HepG2 (cell line): ENCODE results near the gene CIB2. TPM values are rescaled to one million over a fixed set of nuclear protein-coding genes. Genes with fewer than 3 reads are reported as not detected.

Experiments used
- ATAC-seq: fragments of 200-7000 bp; cut with Tn5 transposase; 3 replicates; pipeline ENCODE4 v1.9.1; 2020; ENCODE audit warnings: mild to moderate bottlenecking, moderate library complexity
- BruUV-seq: library from RNA; stranded (reverse); fragments of 400-500 nt; replicated peaks from 2 replicates; lab custom pipeline; 2021; lab: Mats Ljungman, UMichigan
- CTCF ChIA-PET: fragments of 300-600 bp; formaldehyde crosslinking; extraction: SDS; loops from one replicate; lab custom pipeline; 2021; ENCODE audit warnings: low total read pairs, inconsistent platforms, low intra/inter-chr PET ratio; lab: Yijun Ruan, JAX
- POLR2A ChIA-PET: fragments of 350-600 bp; sonication (Branson Sonifier 250); formaldehyde crosslinking; loops from one replicate; lab custom pipeline; 2020; ENCODE audit warnings: antibody characterized with exemption, inconsistent platforms; lab: Yijun Ruan, JAX
- DNase-seq: peaks from one replicate; pipeline ENCODE4 v3.0.0-alpha.2; 2015; ENCODE audit warnings: low spot score
- FAIRE-seq: peaks from 3 replicates; lab custom pipeline; 2011; peaks lifted over from hg19 to GRCh38; lab: Jason Lieb, UNC
- H2AFZ ChIP-seq: one replicate; pipeline ENCODE4 v1.6.1; 2011; ENCODE audit warnings: low read length, inconsistent platforms
- H3K27ac ChIP-seq: fragments of 300-600 bp; 3 replicates; pipeline ENCODE4 v1.8.0; 2011; ENCODE audit warnings: mixed run types, mild to moderate bottlenecking, mixed read lengths, low read length, inconsistent platforms; ENCODE audit not compliant: insufficient read depth; ENCODE audit errors: extremely low read length
- H3K27me3 ChIP-seq, 2 experiments: fragments of 200-600 bp in 1 of 2; 2 replicates in 1 of 2; 3 replicates in 1 of 2; pipeline versions ENCODE4 v1.6.0 to v1.8.0; 2011; ENCODE audit warnings: low read length in 2 of 2, mild to moderate bottlenecking in 2 of 2, moderate library complexity in 2 of 2, inconsistent platforms in 1 of 2; ENCODE audit not compliant: insufficient read depth in 2 of 2, control insufficient read depth in 1 of 2
- H3K36me3 ChIP-seq, 2 experiments: fragments of 200-600 bp in 1 of 2; replicated peaks in 1 of 2; 2 replicates in 1 of 2; 3 replicates in 1 of 2; pipeline versions ENCODE4 v1.5.1 to v1.8.0; 2011; ENCODE audit warnings: low read length in 2 of 2, inconsistent platforms in 1 of 2; ENCODE audit not compliant: insufficient read depth in 2 of 2, control insufficient read depth in 1 of 2
- H3K4me1 ChIP-seq: 2 replicates; pipeline ENCODE4 v1.5.1; 2012; ENCODE audit warnings: low read length, inconsistent platforms; ENCODE audit not compliant: insufficient read depth
- H3K4me2 ChIP-seq: 2 replicates; pipeline ENCODE4 v1.6.0; 2011; ENCODE audit warnings: low read depth, low read length, inconsistent platforms
- H3K4me3 ChIP-seq, 3 experiments: fragments of 200-600 bp in 1 of 3; sonication (generic), shearing (Covaris generic) in 1 of 3; replicated peaks in 1 of 3; 2 replicates each; pipeline ENCODE4 v1.5.1; 2011 to 2016; ENCODE audit warnings: low read length in 3 of 3, inconsistent platforms in 2 of 3, low read depth in 2 of 3, mild to moderate bottlenecking in 2 of 3, control low read depth in 1 of 3, mixed read lengths in 1 of 3; ENCODE audit not compliant: insufficient read depth in 1 of 3
- H3K79me2 ChIP-seq: one replicate; pipeline ENCODE4 v1.6.1; 2011; ENCODE audit warnings: low read length, inconsistent platforms; ENCODE audit not compliant: insufficient read depth
- H3K9ac ChIP-seq: 2 replicates; pipeline ENCODE4 v1.6.0; 2011; ENCODE audit warnings: mild to moderate bottlenecking, low read depth, low read length, inconsistent platforms; ENCODE audit not compliant: insufficient read depth
- H3K9me3 ChIP-seq: 2 replicates; pipeline ENCODE4 v1.5.1; 2012; ENCODE audit warnings: mild to moderate bottlenecking, low read length
- H4K20me1 ChIP-seq: 2 replicates; pipeline ENCODE4 v1.6.0; 2011; ENCODE audit warnings: inconsistent platforms, mild to moderate bottlenecking, low read length, moderate library complexity; ENCODE audit not compliant: insufficient read depth
- ATRX ChIP-seq: sonication (generic); formaldehyde crosslinking; IDR thresholded peaks from 2 replicates; pipeline ENCODE4 v1.4.0; 2020; ENCODE audit warnings: missing genetic modification reagents, borderline replicate concordance
- EED ChIP-seq: sonication (generic); formaldehyde crosslinking; IDR thresholded peaks from 2 replicates; pipeline ENCODE4 v1.5.0; 2020; ENCODE audit warnings: mild to moderate bottlenecking, missing genetic modification reagents
- MTA3 ChIP-seq: sonication (generic); formaldehyde crosslinking; IDR thresholded peaks from 2 replicates; pipeline ENCODE4 v1.4.0; 2020; ENCODE audit warnings: missing genetic modification reagents
- SOX13 ChIP-seq, 3 experiments: fragments of 450-650 bp in 1 of 3; sonication (generic) in 1 of 3; formaldehyde crosslinking in 1 of 3; IDR thresholded peaks in 2 of 3; conservative IDR thresholded peaks in 1 of 3; 2 replicates each; pipeline versions ENCODE4 v1.5.0 to v1.6.1; 2016 to 2020; ENCODE audit warnings: antibody characterized with exemption in 1 of 3, mild to moderate bottlenecking in 1 of 3, missing compliant biosample characterization in 1 of 3, missing genetic modification reagents in 1 of 3, moderate library complexity in 1 of 3
- SP5 ChIP-seq: IDR thresholded peaks from 2 replicates; pipeline ENCODE4 v1.6.1; 2016; ENCODE audit warnings: low read depth, borderline replicate concordance
- ZNF207 ChIP-seq: fragments of 450-650 bp; IDR thresholded peaks from 2 replicates; pipeline ENCODE4 v1.6.1; 2016; ENCODE audit warnings: antibody characterized with exemption, borderline replicate concordance
- ZNF24 ChIP-seq: fragments of 450-650 bp; IDR thresholded peaks from 2 replicates; pipeline ENCODE4 v1.6.1; 2017; ENCODE audit warnings: antibody characterized with exemption, mild to moderate bottlenecking
- ZNF572 ChIP-seq: sonication (generic); formaldehyde crosslinking; IDR thresholded peaks from 2 replicates; pipeline ENCODE4 v1.5.1; 2020; ENCODE audit warnings: mild to moderate bottlenecking, missing genetic modification reagents
- ZNF703 ChIP-seq: sonication (generic); formaldehyde crosslinking; IDR thresholded peaks from 2 replicates; pipeline ENCODE4 v1.5.1; 2020; ENCODE audit warnings: missing genetic modification reagents, mild to moderate bottlenecking, moderate library complexity, borderline replicate concordance
- WGBS: methylation state at CpG from one replicate; pipeline ENCODE4 v1.1.6; 2017; ENCODE audit warnings: low lambda C conversion rate; 5-methylcytosine and 5-hydroxymethylcytosine counted together
- in situ Hi-C: cut with HindIII; loops from 2 replicates; pipeline ENCODE4 v1.10.0; 2017; ENCODE audit warnings: low pct_unique_long_range_greater_than_20kb; ENCODE audit not compliant: extremely low pct_ligation_motif_present
- intact Hi-C: fragments of 100-400 bp; cut with micrococcal nuclease; formaldehyde crosslinking; loops from one replicate; pipeline ENCODE4 v1.10.0; 2022; ENCODE audit not compliant: unreplicated experiment
- polyA plus RNA-seq, 8 experiments: library from polyadenylated mRNA; depleted of rRNA in 3 of 8; stranded (reverse) in 7 of 8; unstranded in 1 of 8; fragments of >200 nt; fragmentation: Illumina TruSeq in 4 of 8; extraction: Trizol in 4 of 8; gene quantifications; 2 replicates each; pipeline versions ENCODE4 v1.2.1 to v1.2.3, GENCODE V29; 2011 to 2016; ENCODE audit warnings: low read depth in 4 of 8, missing spikeins in 1 of 8, mixed read lengths in 1 of 8; ENCODE audit not compliant: insufficient read depth in 1 of 8
- total RNA-seq, 5 experiments: library from RNA; depleted of rRNA; stranded (reverse); fragments of >200 nt; fragmentation: Illumina TruSeq; extraction: Trizol; gene quantifications; 2 replicates each; pipeline ENCODE4 v1.2.3, GENCODE V29; 2016; ENCODE audit warnings: low read depth in 1 of 5
- TF ChIP-seq, protein P1 (sequence below): sonication (generic); formaldehyde crosslinking; IDR thresholded peaks from 2 replicates; pipeline ENCODE4 v1.8.0; 2022; ENCODE audit warnings: low read depth, missing genetic modification reagents
- TF ChIP-seq, protein P2 (sequence below): fragments of 450-650 bp; IDR thresholded peaks from 2 replicates; pipeline ENCODE4 v1.6.1; 2017
- TF ChIP-seq, protein P3 (sequence below): sonication (generic); formaldehyde crosslinking; IDR thresholded peaks from 2 replicates; pipeline ENCODE4 v1.4.0; 2020; ENCODE audit warnings: missing genetic modification reagents, borderline replicate concordance
- TF ChIP-seq, protein P4 (sequence below): sonication (generic); formaldehyde crosslinking; IDR thresholded peaks from 2 replicates; pipeline ENCODE4 v1.8.1; 2023; ENCODE audit warnings: missing genetic modification reagents, mild to moderate bottlenecking, borderline replicate concordance
- TF ChIP-seq, protein P5 (sequence below): sonication (generic); formaldehyde crosslinking; IDR thresholded peaks from 2 replicates; pipeline ENCODE4 v1.5.1; 2020; ENCODE audit warnings: mild to moderate bottlenecking, missing genetic modification reagents, borderline replicate concordance

CIB2 gene
- total and polyA plus RNA-seq, 2 of the 13 experiments (the other 11 are each of a cell fraction or from before 2014, with no cell fraction given), result 1.4 to 1.5 TPM

DNA sequence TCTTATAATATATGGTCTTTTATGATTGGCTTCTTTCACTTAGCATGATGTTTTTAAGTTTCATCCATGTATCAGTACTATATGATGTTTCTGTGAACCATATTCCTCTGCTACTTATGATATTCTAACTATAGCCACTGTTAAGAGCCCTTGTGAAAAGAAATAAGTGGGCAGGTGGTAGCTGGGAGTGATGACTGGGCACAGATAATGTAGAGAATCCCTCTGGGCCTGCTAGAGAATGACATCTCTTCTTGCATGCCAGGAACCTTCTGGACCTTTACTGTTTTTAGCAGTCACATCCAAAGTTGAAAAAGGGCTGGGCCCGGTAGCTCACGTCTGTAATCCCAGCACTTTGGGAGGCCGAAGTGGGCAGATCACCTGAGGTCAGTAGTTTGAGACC, 28.1 kb upstream of the CIB2 start:
- no peaks in the 10 kb centered on the region for H3K9me3 ChIP-seq
- ATAC-seq, result no peak
- H3K4me2 ChIP-seq, result no peak overlapping the region
- FAIRE-seq, result no peak
- no TSS peak for BruUV-seq
- no peak overlapping the region for H2AFZ ChIP-seq
- H3K79me2 ChIP-seq, result no peaks in the 10 kb centered on the region
- H3K4me3 ChIP-seq, result no peak overlapping the region
- ChIA-PET POLR2A (no interaction called here), CTCF (no interaction called here)
- H3K36me3 ChIP-seq, result peaks cover 6 to 44% of the 10 kb centered on the region in 2 experiments
- DNase-seq, result no peak
- no peak overlapping the region for H3K9ac ChIP-seq
- intact Hi-C loops, result no loop called here
- WGBS, result 100% methylated on average over 3 of the region's 3 CpGs
- H3K4me1 ChIP-seq, result no peaks in the 10 kb centered on the region
- H4K20me1 ChIP-seq, result no peaks in the 10 kb centered on the region
- in situ Hi-C loops, result no loop called here
- no peak overlapping the region for H3K27ac ChIP-seq
- H3K27me3 ChIP-seq, result no peaks in the 10 kb centered on the region
- TF ChIP-seq SOX13 (IDR thresholded peaks at IDR 0.05) (no peak), SOX13 (CRISPR knock-in tag; conservative IDR thresholded peaks at IDR 0.05 in 1 of 2, IDR thresholded peaks at IDR 0.05 in 1 of 2) (no peak), ATRX (CRISPR knock-in tag) (no peak), ZNF207 (no peak), SP5 (CRISPR knock-in tag) (no peak), ZNF703 (CRISPR knock-in tag) (no peak), MTA3 (CRISPR knock-in tag) (no peak), EED (CRISPR knock-in tag) (no peak), ZNF24 (no peak), ZNF572 (CRISPR knock-in tag) (no peak)
- TF ChIP-seq, protein P1, sequence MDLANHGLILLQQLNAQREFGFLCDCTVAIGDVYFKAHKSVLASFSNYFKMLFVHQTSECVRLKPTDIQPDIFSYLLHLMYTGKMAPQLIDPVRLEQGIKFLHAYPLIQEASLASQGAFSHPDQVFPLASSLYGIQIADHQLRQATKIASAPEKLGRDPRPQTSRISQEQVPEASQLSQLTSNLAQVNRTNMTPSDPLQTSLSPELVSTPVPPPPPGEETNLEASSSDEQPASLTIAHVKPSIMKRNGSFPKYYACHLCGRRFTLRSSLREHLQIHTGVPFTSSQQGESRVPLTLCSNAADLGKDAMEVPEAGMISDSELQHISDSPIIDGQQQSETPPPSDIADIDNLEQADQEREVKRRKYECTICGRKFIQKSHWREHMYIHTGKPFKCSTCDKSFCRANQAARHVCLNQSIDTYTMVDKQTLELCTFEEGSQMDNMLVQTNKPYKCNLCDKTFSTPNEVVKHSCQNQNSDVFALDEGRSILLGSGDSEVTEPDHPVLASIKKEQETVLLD (CRISPR knock-in tag), result no peak
- TF ChIP-seq, protein P2, sequence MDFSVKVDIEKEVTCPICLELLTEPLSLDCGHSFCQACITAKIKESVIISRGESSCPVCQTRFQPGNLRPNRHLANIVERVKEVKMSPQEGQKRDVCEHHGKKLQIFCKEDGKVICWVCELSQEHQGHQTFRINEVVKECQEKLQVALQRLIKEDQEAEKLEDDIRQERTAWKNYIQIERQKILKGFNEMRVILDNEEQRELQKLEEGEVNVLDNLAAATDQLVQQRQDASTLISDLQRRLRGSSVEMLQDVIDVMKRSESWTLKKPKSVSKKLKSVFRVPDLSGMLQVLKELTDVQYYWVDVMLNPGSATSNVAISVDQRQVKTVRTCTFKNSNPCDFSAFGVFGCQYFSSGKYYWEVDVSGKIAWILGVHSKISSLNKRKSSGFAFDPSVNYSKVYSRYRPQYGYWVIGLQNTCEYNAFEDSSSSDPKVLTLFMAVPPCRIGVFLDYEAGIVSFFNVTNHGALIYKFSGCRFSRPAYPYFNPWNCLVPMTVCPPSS, result no peak
- TF ChIP-seq, protein P3, sequence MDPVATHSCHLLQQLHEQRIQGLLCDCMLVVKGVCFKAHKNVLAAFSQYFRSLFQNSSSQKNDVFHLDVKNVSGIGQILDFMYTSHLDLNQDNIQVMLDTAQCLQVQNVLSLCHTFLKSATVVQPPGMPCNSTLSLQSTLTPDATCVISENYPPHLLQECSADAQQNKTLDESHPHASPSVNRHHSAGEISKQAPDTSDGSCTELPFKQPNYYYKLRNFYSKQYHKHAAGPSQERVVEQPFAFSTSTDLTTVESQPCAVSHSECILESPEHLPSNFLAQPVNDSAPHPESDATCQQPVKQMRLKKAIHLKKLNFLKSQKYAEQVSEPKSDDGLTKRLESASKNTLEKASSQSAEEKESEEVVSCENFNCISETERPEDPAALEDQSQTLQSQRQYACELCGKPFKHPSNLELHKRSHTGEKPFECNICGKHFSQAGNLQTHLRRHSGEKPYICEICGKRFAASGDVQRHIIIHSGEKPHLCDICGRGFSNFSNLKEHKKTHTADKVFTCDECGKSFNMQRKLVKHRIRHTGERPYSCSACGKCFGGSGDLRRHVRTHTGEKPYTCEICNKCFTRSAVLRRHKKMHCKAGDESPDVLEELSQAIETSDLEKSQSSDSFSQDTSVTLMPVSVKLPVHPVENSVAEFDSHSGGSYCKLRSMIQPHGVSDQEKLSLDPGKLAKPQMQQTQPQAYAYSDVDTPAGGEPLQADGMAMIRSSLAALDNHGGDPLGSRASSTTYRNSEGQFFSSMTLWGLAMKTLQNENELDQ (CRISPR knock-in tag), result no peak
- TF ChIP-seq, protein P4, sequence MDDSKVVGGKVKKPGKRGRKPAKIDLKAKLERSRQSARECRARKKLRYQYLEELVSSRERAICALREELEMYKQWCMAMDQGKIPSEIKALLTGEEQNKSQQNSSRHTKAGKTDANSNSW (CRISPR knock-in tag), result no peak
- TF ChIP-seq, protein P5, sequence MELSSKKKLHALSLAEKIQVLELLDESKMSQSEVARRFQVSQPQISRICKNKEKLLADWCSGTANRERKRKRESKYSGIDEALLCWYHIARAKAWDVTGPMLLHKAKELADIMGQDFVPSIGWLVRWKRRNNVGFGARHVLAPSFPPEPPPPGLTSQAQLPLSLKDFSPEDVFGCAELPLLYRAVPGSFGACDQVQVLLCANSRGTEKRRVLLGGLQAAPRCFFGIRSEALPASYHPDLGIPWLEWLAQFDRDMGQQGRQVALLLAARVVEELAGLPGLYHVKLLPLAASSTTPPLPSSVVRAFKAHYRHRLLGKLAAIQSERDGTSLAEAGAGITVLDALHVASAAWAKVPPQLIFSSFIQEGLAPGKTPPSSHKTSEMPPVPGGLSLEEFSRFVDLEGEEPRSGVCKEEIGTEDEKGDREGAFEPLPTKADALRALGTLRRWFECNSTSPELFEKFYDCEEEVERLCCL, result no peak
